Measurements from ENCODE around the gene BTBD17.

Gene BTBD17

GRCh38 chr17:74359916-74360315 lies 1.8 kb downstream of the BTBD17 start:
- DNase-seq (ENCODE audit: low read depth), result no peak
- no peak overlapping the region for H3K4me3 ChIP-seq (ENCODE audit: control insufficient read depth, low read depth, low read length)
- no peak for TF ChIP-seq CTCF (IDR thresholded peaks at IDR 0.05; ENCODE audit: control insufficient read depth, insufficient read depth, low read depth, low read length, missing control alignments)

- TF ChIP-seq CTCF (IDR thresholded peaks at IDR 0.05; ENCODE audit: control insufficient read depth, insufficient read depth, low read depth, low read length, missing control alignments), result no peak
- DNase-seq (ENCODE audit: low read depth), result no peak
- no peak overlapping the region for H3K4me3 ChIP-seq (ENCODE audit: control insufficient read depth, low read depth, low read length)
Observed at GRCh38 chr17:74358697-74359096, 3.0 kb downstream of the BTBD17 start.

GRCh38 chr17:74357466-74357809 lies 4.2 kb downstream of the BTBD17 start:
- H3K4me3 ChIP-seq (ENCODE audit: control insufficient read depth, low read depth, low read length), result no peak overlapping the region
- no peak for TF ChIP-seq CTCF (IDR thresholded peaks at IDR 0.05; ENCODE audit: control insufficient read depth, insufficient read depth, low read depth, low read length, missing control alignments)
- DNase-seq (ENCODE audit: low read depth), result no peak

- DNase-seq (ENCODE audit: low read depth), result no peak
- no peak for TF ChIP-seq CTCF (IDR thresholded peaks at IDR 0.05; ENCODE audit: control insufficient read depth, insufficient read depth, low read depth, low read length, missing control alignments)
- H3K4me3 ChIP-seq (ENCODE audit: control insufficient read depth, low read depth, low read length), result no peak overlapping the region
Observed at GRCh38 chr17:74356646-74357465, 4.8 kb downstream of the BTBD17 start.

GRCh38 chr17:74355065-74355464 lies 6.6 kb downstream of the BTBD17 start:
- no peak for TF ChIP-seq CTCF (IDR thresholded peaks at IDR 0.05; ENCODE audit: control insufficient read depth, insufficient read depth, low read depth, low read length, missing control alignments)
- DNase-seq (ENCODE audit: low read depth), result no peak

GRCh38 chr17:74354561-74354960 lies 7.1 kb downstream of the BTBD17 start:
- no peak for DNase-seq (ENCODE audit: low read depth)
- no peak for TF ChIP-seq CTCF (IDR thresholded peaks at IDR 0.05; ENCODE audit: control insufficient read depth, insufficient read depth, low read depth, low read length, missing control alignments)
- no peak overlapping the region for H3K4me3 ChIP-seq (ENCODE audit: control insufficient read depth, low read depth, low read length)

More at GRCh38 chr17:74355065-74355464, 6.6 kb downstream of the BTBD17 start:
- no peak overlapping the region for H3K4me3 ChIP-seq (ENCODE audit: control insufficient read depth, low read depth, low read length)

Measured in AG09309 (cell line).